Measurements from ENCODE around the gene TMEM176B.

The TMEM176B gene

DNA sequence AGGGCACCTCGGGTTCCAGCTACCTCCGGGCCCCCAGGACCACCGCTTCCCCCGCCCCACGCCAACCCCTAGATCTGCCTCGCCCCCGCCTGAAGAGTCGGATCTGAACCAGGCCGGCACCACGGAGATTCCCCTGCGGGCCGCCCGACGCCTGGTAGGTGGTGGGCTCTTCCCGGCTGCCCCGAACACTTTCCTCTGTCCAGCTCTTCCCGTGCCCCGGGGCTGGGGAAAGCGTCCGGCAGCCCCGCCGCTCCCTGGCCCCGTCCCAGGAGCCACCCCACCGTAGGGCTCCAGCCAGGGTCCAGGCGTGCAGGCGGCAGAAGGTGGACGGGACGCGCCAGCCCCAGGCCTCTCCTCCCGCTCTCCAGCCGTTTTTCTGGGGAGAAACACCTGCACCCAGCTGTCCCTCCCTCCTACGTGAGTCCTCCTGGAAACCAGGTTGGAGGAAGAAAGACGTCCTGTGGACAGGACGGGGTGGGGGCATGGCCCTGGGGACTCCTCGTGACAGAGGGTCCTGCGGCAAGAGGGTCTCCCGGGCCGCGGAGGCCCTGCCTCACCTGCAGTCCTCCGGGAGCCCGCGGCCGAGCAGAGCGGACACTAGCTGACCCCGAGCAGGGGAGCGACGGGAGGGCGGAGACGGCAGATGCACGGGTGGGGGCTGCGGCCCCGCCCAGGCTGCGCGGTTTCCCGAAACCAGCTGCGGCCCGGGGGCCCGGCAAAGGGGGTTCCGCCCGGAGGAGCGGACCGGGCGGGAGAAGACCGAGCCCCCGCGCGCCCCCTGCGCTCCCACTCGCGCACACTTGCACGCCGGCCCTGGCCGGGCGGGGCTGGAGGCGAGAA, at the start of gene TMEM176B:
Gene TMEM176B, minus strand, starts transcription at position 624 of the 840 bp plus-strand sequence. CDS start 3,795 bp downstream, outside the sequence.
- DNase-seq: no peak

DNA sequence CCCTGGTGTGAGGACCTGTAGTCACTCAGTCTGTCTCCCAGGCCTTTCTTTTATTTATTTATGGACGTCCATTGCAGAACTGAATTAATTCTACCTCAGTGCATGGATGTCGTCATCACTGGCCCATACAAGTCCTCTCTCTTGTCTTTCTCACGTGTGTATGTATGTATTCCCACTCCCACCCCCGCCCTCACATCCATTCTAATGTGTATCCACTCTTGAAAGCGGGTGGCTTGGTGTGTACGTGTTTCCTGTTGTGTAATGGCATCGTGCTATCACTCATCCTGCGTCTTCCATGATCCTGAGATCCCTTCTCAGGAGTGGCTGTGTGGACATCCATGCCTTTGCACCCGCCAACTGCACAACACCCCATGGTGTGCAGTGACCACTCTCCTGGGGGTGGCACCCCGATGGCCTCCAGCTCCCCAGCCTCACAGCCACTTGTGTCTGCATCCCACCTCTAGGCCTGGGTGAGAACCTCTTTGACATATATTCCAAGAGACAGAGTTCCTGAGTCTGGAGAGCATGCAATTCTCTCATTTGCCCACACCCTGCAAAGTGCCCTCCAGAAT, 49.1 kb upstream of the TMEM176B start:
- no peak for DNase-seq

DNA sequence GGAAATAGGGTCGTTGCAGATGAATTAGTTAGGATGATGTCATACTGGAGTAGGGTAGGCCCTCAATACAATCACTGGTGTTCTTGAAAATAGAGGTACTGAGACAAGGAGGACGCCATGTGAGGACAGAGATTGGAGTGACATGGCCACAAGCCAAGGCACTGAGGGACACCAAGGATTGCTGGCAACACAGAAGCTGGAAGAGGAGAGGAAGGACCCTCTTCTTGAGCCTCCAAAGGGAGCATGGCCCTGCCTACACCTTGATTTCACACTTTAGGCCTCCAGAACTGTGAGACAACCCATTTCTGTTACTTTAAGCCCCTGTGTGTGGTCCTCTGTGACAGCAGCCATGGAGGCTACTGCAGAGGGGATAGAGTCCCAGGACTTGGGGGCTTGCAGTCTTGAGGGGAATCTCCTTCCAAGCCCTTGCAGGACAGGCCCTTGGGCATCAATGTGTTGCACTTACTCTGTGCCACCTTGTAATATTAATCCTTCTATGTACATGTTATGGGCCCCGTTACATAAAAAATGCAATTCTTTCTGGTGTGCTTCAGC, 48.5 kb upstream of the TMEM176B start:
- no peak for DNase-seq

DNA sequence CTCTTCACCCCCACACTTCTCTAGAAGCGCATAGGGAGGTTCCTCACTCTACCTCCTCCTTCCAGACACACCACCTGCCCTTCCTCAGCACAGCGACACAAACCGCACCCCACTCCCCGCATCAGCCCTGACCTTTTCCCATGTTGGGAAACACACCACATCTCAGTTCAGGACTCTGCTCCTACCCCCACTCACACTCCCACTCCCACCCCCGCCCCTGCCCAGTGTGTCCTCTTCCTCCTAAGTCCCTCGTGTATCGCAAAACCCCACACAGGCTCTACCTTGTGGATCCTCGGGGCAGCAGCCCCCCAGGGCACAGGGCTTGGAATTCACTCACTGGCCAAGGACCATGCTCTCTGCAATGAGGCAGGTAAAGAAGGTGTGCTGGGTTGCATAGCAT, 47.9 kb upstream of the TMEM176B start:
- DNase-seq: no peak

DNA sequence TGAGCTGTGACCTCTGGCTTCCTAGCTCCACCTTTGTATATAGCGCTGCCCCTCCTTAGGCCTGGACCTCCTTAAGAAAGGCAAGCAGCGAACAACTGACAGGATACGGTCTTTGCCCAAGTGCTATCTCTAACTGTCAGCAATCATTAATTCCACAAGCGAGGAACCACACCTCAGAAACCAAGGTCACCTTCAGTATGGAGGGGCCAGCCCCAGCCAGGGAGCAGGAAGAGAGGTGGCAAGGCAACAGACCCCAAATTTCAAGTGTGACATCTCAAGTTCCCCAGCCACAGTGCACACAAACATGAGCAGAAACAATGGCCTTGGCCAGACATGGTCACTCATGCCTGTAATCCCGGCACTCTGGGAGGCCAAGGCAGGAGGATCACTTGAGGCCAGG, 47.4 kb upstream of the TMEM176B start:
- DNase-seq: no peak

DNA sequence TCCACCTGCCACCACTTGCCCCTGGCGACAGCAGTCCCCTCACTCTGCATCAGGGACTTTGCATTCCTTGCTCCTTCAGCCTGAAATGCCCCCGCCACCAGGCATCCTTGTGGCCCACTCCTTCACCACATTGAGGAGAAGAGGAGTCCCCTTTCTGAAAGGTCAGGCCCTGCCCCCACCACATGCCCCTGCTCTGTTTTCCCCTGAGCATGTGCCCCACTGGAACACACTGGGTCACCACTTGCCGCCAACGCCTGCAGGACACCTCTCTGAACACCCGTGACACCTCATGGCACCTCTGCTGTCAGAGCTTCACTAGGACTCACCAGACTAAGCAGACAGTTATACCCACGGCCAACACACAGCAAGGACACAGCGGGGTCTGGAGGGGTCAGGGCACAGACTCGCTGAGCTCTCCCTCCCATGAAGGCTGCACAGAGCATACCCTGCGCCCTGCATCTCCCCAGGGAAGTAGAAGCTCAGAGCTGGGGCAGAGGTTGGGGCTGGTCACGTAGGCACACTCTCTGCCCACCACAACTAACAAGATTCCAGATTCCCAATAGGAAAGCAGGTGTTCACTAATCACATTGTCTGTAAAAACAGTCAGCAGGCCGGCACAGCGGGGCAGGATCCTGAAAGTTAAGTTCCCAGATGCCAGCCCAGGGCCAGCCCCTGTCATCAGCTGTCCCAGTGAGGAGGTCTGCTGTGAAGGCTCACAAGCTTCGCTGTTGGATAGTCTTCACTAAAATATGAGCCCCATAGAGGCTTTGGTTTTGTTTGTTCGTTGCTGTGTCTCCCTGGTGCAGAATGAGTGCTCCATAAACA, 46.3 kb upstream of the TMEM176B start:
- no peak for DNase-seq

DNA sequence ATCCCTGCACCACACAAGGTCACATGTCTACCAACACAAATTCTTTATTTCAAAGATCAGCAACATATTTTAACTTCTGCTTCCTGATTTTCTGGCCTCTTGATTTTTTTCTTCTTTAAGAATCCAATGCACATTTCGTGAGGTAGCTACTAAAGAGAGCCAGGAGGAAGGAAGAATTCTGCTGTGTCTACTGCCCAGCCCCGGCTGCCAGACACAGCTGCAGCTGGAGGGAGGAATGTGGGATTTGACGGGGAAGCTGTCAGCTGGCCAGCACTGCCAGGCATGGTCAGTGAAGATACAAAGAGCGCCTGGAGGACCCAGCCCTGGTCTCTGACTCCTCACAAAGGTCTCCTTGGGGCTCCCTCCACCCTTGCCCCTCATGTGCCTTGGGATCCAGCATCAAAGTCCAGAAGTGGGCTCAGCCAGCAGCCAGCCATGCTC, 45.3 kb upstream of the TMEM176B start:
- no peak for DNase-seq

DNA sequence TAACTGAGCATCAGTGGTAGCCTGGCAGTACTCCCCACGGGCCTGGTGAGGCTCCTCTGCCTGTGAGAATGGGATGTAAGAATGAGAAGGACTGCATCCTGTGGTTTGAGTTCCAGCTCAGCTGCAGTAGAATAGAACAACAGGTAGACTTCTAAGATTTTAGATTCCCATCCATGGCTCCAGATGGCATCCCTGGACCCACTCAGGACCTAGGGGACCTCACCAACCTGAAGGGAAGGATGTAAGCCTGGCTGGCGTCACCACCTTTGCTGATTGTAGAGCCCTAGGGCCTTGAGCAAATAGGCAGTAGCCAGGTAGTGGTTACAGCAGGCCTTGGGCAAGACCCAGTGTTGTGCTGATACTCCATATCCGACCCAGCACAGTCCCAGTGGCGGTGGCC, 42.6 kb upstream of the TMEM176B start:
- no peak for DNase-seq

DNA sequence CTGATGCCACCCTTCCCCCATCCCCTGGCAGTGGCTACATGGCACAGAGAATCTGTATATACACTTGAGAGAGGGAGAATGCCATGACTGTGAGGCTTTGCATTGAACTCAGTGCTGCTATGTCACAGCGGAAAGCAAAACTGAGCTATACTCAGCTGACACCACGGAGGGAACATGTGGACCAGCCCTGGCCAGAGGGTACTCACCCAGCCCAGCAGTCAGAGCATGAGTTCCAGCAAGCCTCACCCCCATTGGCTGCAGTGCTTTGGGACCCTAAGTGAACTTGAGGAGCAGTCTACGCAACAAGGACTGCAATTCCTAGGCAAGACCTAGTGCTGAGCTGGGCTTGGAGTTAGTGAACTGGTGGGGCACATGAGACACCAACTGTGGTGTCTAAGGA, 41.9 kb upstream of the TMEM176B start:
- DNase-seq: no peak

DNA sequence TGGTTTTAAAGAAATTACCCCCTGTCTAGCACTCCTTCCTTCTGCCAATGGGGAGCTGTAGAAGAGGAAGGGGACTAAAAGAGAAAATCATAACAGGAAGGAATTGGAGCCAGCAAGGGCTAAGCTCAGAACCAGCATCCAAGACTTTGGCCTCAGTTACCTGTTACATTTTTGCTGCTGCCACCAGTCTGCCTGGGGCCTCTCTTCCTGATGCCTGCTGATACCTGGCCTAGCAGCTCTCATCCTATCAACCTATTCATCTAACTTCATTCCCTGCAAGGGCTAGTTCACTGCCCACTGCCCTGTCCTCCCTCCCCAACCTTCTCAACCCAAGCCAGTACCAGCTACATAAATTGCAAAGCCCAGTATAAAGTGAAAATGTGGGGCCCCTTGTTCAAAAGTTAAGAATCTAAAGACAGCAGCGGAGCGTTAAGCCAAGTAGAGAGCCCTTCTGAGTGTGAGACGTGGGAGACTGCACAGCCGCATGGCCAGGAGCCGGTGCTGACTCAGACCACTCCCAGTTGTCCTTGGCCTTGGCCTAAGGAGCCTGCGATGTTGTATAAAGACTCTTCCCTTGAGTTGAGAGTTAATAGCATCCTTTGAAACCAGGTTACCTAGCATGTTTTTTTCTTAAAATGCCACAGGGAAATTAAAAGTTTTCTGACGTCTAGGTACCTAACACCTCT, 38.9 kb upstream of the TMEM176B start:
- DNase-seq: no peak

DNA sequence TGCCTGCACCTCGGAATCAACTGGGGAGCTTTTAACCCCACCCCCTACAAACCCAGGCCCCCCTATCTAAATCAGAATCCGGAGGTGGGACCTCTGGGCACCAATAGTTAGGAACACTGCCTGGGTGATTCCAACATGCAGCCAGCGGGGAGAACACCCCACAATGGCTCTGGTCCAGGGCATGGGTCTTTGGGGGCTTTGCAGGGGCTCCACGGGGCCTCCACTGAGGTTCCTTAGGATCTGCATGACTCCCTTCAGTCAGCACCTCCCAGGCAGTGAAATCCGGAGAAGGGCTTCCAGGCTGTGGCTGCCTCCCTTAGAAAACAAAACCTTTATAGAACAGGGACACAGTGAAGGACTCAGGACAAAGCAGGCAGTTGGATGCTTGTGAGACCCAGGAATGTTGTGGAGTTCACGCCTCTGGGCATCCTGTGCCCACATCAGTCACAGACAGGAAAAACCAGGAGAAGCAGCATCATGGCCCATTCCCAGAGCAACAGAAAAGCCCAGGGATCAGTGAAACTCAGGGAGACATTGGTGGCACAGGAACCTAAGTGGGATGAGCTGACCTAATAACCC, 35.6 kb upstream of the TMEM176B start:
- DNase-seq: no peak

DNA sequence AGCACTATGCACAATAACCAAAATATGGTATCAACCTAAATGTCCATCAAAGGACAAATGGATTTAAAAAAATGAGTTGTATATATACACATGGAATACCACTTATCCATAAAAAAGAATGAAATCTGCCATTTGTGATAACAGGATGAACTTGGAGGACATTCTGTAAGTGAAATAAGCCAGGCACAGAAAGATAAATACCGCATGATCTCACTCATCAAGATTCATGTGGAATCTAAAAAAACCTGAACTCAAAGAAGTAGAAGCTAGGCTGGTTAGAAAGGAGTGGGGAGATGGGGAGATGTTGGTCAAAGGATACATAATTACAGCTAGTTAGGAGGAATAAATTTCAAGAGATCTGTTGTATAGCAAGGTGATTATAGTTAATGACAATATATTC, 34.9 kb upstream of the TMEM176B start:
- no peak for DNase-seq

DNA sequence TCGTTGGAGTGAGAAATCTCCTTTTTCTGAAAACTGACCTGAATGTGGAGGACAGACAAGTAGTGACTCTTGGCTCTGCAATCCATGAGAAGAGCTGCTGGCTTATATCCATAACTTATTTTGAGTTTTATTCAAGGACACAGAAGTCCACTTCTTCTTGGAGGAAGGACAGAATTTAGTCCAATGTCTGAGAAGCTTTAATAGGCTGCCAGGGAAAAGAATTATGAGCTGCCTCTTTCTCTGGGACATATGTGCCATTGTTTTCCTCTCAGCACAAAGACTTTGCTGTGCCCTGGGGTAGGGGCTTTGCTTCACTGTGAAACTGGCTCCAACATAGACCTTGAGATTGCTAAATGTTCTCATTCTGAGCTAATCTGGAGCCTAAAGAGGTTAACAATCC, 31.7 kb upstream of the TMEM176B start:
- DNase-seq: no peak

DNA sequence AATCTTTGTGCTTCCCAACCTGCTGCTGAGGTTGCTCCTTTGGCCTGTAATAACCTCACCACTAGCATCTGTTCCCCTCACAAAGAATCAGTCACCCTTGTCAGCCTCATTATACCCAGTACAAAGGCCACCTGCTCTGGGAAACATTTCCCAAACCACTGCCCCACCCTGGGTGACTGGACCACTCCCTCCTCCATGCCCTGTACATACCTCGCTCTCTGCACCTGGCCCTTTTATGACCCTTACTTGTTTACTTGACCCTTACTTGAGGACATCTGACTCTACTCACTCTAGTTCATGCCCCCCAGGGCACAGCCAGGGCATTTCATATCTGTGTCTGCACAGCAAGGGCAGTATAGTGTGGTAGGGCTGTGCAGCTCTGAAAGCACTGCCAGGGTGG, 30.8 kb upstream of the TMEM176B start:
- DNase-seq: no peak

DNA sequence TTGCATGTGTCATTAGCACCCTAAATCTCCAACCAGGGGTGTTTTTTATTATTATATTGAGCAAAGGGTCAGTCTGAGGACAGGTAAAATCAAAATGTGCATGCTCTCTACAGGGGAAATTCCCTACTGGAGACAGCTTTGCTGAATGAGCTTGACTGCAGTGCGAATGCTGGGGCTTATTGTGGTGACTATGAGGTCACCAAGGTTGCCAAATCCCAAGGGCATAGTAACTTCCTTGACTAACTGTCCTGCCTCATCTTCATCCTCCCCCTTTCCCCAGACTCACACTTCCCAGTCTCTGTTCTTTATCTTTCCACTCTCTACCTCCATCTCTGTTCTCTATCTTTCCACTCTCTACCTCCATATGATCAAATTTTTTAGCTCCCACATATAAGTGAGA, 29.3 kb upstream of the TMEM176B start:
- no peak for DNase-seq

DNA sequence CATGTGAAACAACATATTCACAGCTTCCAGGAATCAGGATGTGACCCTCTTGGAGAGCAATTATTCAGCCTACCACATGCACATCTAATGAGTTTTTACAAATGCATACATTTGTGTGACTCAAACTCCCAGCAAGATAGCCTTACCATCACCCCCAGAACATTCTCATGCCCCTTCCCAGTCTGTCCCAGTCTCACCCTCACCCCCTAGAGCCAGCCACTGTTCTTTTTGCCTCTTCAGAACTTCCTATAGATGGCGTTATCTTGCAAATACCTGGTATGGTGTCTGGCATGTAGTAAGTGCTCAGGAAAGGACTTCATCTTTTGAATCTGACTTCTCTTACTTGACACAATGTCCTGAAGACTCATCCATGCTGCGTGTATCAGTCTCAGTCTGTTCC, 28.2 kb upstream of the TMEM176B start:
- no peak for DNase-seq

DNA sequence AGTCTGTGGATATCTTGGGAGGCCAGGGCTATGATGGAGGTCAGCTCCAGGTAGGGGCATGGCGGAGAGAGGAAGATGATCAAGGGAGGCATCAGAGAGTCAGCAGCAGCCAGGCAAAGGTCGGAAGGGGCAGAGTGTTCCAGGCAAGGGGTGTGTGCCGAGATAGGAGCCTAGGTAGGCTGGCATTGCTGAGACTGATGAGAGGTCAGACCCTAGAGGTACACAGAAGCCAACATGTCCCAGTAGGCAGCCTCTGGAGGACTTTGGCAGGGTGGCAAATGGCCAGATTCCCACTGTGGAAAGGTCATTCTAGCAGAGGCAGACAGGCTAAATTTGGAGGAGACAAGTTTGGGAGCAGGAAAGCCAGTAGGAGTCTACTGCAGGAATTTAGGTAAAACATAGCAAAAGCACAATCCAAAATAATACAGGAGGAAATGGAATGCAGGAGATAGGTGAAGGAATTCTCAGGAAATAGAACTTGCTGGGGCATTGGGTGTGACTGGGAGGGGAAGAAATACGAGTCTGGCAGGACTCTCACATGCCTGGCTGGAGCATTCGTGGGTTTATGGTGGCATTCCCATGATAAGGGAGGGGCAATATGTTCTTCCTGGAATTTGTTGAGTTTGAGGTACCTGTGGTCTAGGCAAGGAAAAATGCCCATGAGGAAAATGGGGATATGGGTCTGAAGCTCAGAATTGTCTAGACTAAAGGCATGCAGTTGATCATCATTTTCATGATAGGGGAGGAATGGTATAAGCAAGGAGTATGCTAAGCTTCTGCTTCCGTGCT, 26.1 kb upstream of the TMEM176B start:
- DNase-seq: no peak

DNA sequence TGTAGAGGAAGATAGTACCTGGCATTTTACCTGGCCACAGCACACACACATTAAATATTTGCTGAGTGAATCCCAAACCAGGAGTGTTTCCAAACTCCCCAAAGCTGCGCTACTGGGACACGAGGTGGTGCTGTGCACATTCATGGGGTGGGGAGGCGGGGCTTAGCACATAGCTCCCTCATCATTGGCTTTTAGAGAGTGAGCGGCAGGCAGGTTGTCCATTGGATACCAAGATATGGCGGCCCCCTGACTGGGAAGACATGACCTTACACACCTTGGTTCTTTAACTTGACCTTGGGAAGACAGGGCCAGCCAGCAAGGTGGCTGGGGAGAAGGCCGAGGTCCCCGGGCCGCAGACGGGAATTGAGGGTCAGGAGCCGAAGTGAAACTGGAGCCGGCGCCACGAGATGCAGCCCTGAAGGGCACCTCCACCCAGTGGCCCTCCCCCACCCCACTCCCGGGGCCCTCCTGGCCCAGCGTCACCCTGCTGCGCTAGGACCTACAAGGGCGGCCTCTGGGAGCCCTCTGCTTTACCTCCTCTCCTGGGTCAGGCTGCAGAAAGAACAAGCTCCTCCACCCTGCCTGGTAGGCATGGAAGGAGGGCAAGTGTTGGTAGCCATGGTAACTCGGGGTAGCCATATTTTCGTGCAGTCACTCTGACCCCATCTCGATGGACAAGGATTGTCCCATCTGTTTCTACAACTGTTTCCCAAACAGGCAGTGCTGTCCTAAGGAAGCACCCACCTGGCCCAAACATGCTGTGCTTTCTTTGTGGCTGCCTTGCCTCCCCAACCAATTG, 24.4 kb upstream of the TMEM176B start:
- no peak for DNase-seq

DNA sequence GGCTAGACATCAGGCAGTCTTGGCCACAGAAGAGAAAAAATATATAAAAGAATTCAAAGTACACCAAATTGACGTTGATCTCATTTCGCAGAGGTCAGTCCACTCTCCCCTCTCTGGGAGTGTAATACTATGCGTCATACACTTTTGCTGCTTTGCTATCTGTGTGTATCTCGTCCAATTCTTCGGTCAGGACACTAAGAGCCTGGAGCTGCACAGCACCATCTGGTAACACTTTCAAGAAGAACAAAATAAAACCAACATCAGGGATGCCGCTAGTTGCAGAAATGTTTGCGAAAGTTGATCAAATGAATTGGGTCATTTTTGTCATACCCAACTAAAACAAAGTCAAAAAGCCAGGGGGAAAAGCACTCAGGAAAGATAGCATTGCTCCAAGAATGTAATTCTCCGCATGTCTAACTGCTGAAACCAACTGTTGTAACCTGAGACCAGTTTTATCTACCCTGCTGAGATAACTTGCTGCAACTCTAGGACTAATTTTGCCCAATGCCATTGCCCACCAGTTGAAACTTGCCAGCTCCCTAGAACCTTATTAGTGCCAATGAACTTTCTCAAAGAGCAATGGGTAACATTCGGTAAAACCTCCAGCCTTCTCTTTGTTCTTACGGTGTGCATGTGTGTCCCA, 23.4 kb upstream of the TMEM176B start:
- DNase-seq: no peak

DNA sequence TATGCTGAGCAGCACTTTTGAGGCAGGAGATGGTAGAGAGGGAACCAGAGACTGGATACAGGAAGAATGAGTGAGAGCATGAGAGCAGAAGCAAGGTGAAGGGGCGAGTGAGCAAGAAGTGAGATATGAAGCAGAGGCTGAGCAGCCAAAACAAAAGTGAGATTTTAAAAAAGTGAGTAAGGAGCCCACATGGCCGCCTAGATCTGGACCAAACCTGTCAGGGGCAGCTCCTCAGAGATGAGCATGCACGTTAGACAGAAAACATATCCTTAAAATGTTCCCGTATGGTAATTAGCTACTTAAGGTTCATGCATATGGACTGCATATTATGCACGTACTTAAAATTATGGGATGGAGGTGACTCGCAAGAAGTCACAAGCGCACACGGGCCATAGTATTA, 22.9 kb upstream of the TMEM176B start:
- DNase-seq: no peak
